Colon (tissue), 2 donors: ENCODE measurements around the gene GGACT.
"Not testable (repeated sequence)": the region's sequence is repeated elsewhere in the genome, so short reads cannot be mapped to it uniquely, and the experiment has no call there.

Experiments
- FAIRE-seq: peaks from 2 replicates; lab custom pipeline; 2012; peaks lifted over from hg19 to GRCh38; lab: Jason Lieb, UNC
- donor health status: control.
- donor health status: control.

The GGACT gene

DNA sequence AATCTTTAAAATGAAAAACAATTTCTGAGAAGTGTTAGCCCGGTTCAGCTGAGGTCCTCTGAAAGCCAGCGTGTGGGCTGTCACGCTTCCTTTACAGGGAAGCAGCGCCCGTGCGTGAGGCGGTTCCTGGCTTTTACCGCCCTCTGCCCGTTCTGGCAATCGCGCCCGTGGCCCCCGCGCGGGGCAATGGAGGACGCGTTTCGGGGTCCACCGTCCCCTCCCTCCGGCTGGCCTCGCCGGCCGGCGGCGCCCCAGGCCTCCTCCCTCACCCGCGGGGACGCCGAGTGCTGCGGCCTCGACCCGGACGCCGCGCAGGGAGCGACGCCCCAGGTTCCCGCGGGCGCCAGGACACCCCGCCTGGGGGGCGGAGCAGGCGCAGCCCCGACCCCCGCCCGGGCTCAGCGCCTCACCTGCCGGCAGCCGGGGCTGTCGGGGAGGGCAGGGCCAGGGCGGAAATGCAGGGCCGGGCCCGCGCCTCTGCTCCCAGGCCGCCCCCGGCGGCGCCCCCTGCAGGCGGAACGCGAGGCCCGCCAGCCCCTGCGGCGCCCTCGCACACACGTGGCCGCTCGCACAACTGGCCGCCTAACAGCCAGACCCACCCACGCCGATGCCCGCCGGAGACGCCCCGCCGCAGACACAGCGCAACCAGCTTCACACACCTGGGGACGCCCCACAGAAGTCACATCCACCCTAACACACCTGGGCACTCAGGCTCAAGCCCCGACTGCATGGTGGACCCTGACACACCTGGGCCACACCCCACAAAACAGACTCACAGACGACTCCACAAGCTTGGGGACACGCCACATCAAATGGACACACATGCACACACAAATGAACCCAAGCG is at the start of gene GGACT:
Gene GGACT (minus strand): TSS at position 459 of the 847 bp plus-strand sequence. CDS start 56,198 bp downstream, outside the sequence.
- no peak for FAIRE-seq

DNA sequence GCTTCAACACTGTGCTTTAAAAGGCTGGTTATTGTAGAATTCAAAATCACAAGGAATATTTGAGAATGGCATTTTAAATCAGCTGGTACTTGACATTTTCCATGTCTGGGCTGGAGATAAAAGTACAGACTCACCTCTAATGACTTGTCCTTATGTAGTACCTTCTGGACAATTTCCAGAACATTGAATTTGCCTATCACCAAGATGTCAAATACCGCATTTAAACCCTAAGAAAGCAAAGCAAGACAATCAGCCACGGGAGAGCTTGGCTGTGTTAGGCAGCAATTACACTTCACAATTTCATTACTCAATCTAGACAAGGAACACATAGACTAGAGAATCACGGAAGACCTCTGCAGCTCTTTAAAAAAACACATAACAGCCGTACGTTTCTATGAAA is 49.2 kb upstream of the GGACT start:
- FAIRE-seq = no peak

DNA sequence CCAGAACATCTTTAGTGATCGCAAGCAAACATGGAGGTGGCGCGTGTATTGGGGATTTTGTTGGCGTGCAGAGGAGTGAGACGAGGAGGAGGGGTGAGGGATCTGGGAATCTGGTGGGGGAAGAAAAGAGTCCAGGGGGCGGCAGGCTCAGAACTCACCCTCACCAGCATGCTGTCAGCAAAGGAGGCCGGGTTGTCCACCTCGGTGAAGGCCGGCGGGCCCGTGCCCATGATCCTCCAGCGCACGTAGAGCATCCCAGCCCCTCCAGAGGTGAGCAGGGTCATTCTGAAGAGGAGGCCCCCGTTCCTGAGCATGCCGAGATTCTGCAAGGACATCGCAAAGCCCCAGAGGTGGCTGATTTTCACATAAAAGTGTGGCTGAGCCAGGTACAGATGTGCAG is 48.8 kb upstream of the GGACT start:
- no peak for FAIRE-seq

GRCh38 chr13:100636441-100636840 is 47.9 kb upstream of the GGACT start:
- FAIRE-seq = no peak

DNA sequence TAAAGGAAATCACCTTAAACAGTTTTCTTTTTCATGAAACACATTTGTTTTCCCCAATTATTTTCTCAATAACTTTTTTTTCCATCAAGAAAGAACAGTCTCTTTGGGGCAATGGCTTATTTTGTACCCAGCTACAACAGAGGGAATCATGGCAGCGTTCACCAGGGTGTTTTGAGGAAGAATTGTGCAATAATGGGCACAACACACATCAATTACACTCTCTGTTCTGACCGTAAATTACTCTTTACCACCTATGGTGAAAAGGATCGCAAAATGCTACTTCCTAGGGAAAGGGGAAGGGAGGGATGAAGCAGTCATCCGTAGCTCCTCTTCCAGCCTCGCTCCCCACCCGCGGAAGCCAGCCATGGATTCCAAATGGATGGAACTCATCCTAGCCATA is 47.4 kb upstream of the GGACT start:
- no peak for FAIRE-seq

DNA sequence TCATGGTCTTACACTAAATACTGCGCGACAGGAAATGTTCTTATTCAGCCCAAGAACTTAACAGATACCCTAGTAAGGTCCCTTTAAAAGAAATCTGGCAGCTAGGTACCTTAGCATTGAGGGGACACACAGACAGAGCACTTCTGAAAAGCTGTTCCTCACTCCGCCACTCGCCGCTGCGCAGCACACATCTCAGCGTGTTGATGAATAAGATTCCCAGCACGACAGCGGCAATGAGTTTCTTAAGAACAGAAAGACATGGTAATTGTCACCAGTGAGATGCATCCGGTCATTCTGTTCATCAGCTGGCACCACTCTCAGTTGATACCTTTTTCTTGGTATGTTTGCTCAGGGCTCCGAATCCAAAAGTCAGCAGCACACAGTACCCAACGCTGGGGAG is 46.1 kb upstream of the GGACT start:
- no peak for FAIRE-seq

GRCh38 chr13:100633461-100633860 is 44.9 kb upstream of the GGACT start:
- FAIRE-seq = no peak

DNA sequence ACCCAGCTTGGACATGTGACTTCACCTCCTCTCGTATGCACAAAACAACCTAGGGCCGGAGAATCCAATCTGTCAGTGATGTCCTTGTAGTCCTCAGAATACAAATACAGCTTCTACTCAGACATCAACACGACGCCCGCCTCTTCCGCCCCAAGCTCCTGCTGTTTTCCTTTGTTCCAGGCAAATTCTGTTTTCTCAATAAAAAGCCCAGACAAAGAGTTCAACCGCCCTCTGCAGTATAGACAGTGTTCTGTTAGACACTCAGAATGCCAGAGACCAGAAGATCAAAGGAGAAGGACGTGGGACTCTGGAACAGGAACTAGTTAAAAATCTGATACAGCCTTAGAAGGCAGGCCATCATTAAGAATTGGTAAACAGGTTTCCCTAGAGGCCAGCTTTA is 42.0 kb upstream of the GGACT start:
- no peak for FAIRE-seq

GRCh38 chr13:100627120-100627519 is 38.5 kb upstream of the GGACT start:
- FAIRE-seq = no peak

DNA sequence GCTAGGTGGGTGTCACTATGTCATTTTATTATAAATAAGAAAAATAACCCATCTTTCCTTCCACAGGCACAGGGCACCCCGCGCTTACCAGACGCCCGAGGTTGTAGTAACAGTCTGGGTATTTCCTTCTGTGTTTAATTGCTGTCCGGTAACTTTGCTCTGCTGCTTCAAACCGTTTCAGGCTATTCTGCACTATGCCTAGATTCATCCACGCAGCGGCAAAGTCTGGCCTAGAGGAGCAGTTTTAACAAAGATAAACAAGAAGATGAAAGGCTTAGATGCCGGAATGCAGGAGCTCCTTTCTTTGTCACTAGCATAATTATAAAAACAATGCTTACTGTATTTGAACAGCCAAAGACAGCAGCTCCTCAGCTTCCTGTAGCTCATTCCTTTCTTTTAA is 36.9 kb upstream of the GGACT start:
- FAIRE-seq = no peak

- FAIRE-seq = no peak
Observed at GRCh38 chr13:100620792-100621191, 32.2 kb upstream of the GGACT start.

- FAIRE-seq = no peak
Observed at GRCh38 chr13:100619940-100620339, 31.4 kb upstream of the GGACT start.

DNA sequence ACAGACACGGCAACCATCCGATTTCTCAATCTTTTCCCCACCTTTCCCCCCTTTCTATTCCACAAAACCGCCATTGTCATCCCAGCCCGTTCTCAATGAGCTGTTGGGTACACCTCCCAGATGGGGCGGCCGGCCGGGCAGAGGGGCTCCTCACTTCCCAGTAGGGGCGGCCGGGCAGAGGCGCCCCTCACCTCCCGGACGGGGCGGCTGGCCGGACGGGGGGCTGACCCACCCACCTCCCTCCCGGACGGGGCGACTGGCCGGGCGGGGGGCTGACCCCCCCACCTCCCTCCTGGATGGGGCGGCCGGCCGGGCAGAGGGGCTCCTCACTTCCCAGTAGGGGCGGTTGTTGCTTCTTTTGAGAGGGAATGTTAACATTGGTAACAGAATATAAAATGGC is 30.3 kb upstream of the GGACT start:
- FAIRE-seq = not testable (repeated sequence)

- no peak for FAIRE-seq
Observed at GRCh38 chr13:100613031-100613430, 24.4 kb upstream of the GGACT start.

- FAIRE-seq = no peak
Observed at GRCh38 chr13:100611678-100612492, 23.3 kb upstream of the GGACT start.

DNA sequence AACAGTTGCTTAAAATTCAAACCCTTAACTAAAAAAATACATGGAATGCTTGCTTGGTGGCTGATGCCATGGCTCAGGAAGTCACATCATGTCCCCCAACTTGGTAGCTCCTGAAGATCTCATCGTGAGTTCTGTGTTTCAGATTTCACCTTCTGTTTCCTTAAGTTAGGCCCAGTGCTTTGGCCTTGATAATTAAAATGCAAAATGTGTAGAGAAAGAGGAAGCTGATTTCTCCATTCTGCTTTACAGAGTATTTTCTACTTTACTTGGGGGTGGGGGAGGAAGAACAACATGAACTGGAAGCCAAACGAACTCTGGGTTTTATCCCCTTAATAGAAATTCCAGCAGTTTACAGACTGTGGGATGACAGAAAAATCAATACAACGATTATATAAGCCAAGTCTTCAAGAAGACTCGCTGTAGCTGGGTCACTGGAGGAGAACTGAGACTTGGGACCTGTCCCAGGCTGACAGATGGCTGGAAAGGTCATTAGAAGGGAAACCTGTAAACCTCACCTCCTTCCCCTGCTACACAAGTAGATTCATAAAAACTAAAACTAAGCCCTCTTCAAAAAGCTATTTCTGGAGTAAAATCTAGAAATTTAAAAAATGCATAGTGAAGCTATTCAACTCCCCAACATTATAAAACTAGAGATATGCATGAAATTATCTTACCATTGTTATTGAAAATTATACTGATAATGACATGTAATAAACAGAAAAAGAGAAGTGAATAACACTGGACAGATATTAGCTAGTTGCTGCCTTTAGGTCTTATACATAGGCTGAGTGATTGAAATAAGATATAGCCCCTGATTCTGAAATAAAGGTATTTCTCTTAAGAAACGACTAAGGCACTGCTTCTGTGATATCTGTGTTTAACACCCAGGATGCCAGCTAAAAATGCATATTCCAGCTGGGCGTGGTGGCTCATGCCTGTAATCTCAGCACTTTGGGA is 22.1 kb upstream of the GGACT start:
- FAIRE-seq = no peak

DNA sequence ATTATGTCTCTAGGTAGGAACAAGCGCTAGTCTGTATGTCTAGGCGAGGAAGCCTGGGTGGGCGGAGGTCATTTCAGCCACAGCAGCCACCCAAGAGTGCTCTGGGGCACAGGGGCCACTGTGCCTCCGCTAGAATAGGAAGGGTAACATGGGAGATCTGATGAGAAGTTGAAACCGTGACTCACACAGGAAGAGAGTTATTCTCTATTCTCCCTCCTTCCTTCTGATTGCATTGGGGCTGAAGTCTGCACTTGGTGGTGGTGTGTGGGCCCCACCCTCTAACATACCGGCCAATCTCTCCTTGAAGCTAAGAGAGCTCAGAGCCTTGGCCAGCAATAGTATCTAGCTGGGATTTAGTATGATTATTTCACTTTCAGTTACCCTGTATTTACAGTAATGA is 20.3 kb upstream of the GGACT start:
- FAIRE-seq = no peak

DNA sequence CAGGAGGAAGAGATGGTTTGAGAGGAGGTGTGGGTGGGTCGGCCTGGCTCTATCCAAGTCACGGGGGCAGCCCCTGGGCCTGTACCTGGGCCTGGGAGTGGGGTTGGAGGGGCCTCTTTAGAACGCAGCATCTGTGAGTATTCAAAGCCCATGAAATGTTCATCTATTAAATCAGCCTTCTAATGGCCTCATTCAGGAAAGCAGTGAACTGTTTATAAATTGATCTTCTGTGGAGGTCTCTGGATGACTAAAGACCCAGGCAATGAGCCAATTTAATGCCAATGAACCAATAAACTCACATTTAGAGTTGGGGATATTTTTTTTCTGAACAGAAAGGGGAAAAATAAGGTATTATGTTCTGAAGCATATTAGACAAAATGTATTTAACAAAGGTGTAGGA is 19.9 kb upstream of the GGACT start:
- no peak for FAIRE-seq

GRCh38 chr13:100604918-100605710 is 16.5 kb upstream of the GGACT start:
- FAIRE-seq = no peak

- no peak for FAIRE-seq
Observed at GRCh38 chr13:100602493-100603111, 14.0 kb upstream of the GGACT start.

DNA sequence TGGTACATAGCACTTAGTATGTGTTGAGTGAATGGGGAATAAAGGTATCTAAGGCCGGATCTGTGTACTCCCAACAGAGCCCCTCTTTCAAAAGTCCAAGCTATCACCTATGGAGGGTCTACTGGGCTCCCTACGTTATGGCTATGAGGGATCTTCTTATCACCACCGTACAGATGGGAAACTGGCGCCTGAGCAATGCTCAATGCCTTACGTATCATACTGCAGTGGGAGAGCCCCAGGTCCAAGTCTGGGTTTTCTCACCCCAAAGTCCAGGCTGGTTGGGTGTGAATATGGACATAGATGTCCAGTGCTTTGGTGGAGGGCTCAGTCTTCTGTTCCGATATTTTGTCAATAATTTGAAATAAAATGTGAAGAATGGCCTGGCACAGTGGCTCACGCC is 13.1 kb upstream of the GGACT start:
- no peak for FAIRE-seq
